ENCODE measurements around the gene WDR89. TPM values are rescaled to one million over a fixed set of nuclear protein-coding genes. Genes with fewer than 3 reads are reported as not detected.

WDR89 gene
- total and polyA plus RNA-seq, 2 donors (not counting 1 experiment from before 2014, with no cell fraction given), result 5.9 to 19.0 TPM

DNA sequence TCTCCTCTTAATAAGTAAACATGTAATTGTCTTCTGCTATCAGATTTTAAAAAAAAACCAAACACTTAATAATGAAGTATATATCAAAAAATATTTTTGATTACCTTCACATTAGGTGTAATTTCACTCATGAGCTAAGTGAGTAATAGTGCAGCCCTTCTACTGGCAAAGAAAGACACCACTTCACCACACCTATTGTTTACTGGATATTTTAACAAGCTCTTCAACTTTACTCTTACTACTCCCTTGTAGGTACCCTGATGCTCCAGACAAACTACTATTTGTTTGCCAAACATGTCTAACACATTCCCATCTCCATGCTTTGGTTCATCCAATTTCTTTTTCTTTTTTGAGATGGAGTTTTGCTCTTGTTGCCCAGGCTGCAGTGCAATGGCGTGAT lies 36.9 kb upstream of the WDR89 start:
- ATAC-seq (ENCODE audit: low read depth) (no peak), DNase-seq (no peak)
- no peaks in the 10 kb centered on the region for H3K27me3 ChIP-seq (replicated peaks in 1 of 4; ENCODE audit: control extremely low read depth in 1 of 4, control insufficient read depth in 3 of 4, insufficient read depth in 4 of 4, low read length in 3 of 4)
- no peak overlapping the region for H3K9ac ChIP-seq (ENCODE audit: low read length)
- H3K4me3 ChIP-seq (ENCODE audit: control extremely low read depth in 1 of 5, extremely low read depth in 1 of 5, insufficient read depth in 1 of 5, low read depth in 2 of 5, low read length in 4 of 5), result no peak overlapping the region
- no peak overlapping the region for H3K4me2 ChIP-seq (replicated peaks; ENCODE audit: low read depth, low read length, poor library complexity, severe bottlenecking)
- H3K27me3 Mint-ChIP-seq, result no peaks in the 10 kb centered on the region
- H3K4me1 Mint-ChIP-seq, result no peaks in the 10 kb centered on the region
- ChIA-PET CTCF (interaction anchor here (0.5 kb wide), 1 partner anchor 26 kb away, joined by 3 read pairs; no protein-coding TSS in a partner anchor), POLR2A (interaction anchor here (0.5 kb wide), 1 partner anchor 24 kb away, joined by 3 read pairs; no protein-coding TSS in a partner anchor)
- H3K4me1 ChIP-seq (ENCODE audit: control insufficient read depth in 2 of 2, insufficient read depth in 2 of 2, low read length in 2 of 2), result no peaks in the 10 kb centered on the region
- no peaks in the 10 kb centered on the region for H4K20me1 ChIP-seq (ENCODE audit: control insufficient read depth, insufficient read depth, low read length, poor library complexity, severe bottlenecking)
- no peak overlapping the region for H3K27ac ChIP-seq (ENCODE audit: low read length in 2 of 2)
- no peak overlapping the region for H3K4me3 Mint-ChIP-seq
- no peaks in the 10 kb centered on the region for H3K79me2 ChIP-seq (ENCODE audit: control insufficient read depth, insufficient read depth, low read length)
- no peak overlapping the region for H2AFZ ChIP-seq (ENCODE audit: insufficient read depth, low read depth, low read length, poor library complexity, severe bottlenecking)
- H3K36me3 ChIP-seq (replicated peaks in 1 of 2; ENCODE audit: control extremely low read depth in 1 of 2, control insufficient read depth in 1 of 2, extremely low read depth in 1 of 2, insufficient read depth in 2 of 2, low read length in 1 of 2), result peaks cover 0 to 34% of the 10 kb centered on the region in 2 experiments
- no peaks in the 10 kb centered on the region for H3K9me3 Mint-ChIP-seq (ENCODE audit: insufficient read depth)
- 83% methylated on average over 1 of the region's 1 CpG for WGBS (ENCODE audit: insufficient coverage)
- H3K27ac Mint-ChIP-seq, result no peak overlapping the region
- TF ChIP-seq EZH2 (IDR thresholded peaks at IDR 0.05; ENCODE audit: borderline replicate concordance, insufficient read depth, low read depth, low read length, poor library complexity, severe bottlenecking) (no peak), CTCF (IDR thresholded peaks at IDR 0.05) (no peak)
- intact Hi-C loops (cut with micrococcal nuclease), result no loop called here
- H3K9me3 ChIP-seq (ENCODE audit: control extremely low read depth in 1 of 3, control insufficient read depth in 2 of 3, insufficient read depth in 1 of 3, low read length in 2 of 3), result no peaks in the 10 kb centered on the region

DNA sequence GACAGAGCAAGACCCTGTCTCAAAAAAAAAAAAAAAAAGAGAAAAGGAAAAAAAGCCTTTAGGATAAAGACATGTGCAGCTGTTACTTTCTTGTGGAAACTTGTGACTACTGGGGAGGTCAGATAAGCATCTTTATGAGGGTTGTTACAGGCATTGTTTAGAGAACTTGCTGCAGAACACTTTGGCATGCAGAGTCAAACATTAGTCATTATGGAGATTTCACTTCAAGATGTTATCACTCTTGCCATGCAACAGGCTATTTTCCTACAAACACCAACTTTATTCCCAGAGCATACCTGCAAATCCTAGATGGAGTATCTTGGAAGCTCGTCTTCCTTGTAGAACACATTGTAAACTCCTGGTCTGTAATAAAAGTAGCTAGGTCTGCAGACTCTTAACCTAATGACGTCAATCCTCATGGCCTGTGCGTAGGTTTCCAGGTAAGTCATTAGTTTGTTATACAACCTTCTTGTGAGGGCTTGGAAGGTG lies 36.3 kb upstream of the WDR89 start:
- no peaks in the 10 kb centered on the region for H3K9me3 Mint-ChIP-seq (ENCODE audit: insufficient read depth)
- H3K9me3 ChIP-seq (ENCODE audit: control extremely low read depth in 1 of 3, control insufficient read depth in 2 of 3, insufficient read depth in 1 of 3, low read length in 2 of 3), result no peaks in the 10 kb centered on the region
- no peak overlapping the region for H3K4me3 Mint-ChIP-seq
- TF ChIP-seq CTCF (IDR thresholded peaks at IDR 0.05) (no peak), EZH2 (IDR thresholded peaks at IDR 0.05; ENCODE audit: borderline replicate concordance, insufficient read depth, low read depth, low read length, poor library complexity, severe bottlenecking) (no peak)
- ATAC-seq (ENCODE audit: low read depth), result no peak
- H2AFZ ChIP-seq (ENCODE audit: insufficient read depth, low read depth, low read length, poor library complexity, severe bottlenecking), result no peak overlapping the region
- no peak overlapping the region for H3K4me3 ChIP-seq (ENCODE audit: control extremely low read depth in 1 of 5, extremely low read depth in 1 of 5, insufficient read depth in 1 of 5, low read depth in 2 of 5, low read length in 4 of 5)
- no peaks in the 10 kb centered on the region for H3K4me1 ChIP-seq (ENCODE audit: control insufficient read depth in 2 of 2, insufficient read depth in 2 of 2, low read length in 2 of 2)
- H3K27ac Mint-ChIP-seq, result no peak overlapping the region
- H3K9ac ChIP-seq (ENCODE audit: low read length), result no peak overlapping the region
- H3K79me2 ChIP-seq (ENCODE audit: control insufficient read depth, insufficient read depth, low read length), result no peaks in the 10 kb centered on the region
- intact Hi-C loops (cut with micrococcal nuclease), result no loop called here
- no peaks in the 10 kb centered on the region for H4K20me1 ChIP-seq (ENCODE audit: control insufficient read depth, insufficient read depth, low read length, poor library complexity, severe bottlenecking)
- H3K4me2 ChIP-seq (replicated peaks; ENCODE audit: low read depth, low read length, poor library complexity, severe bottlenecking), result no peak overlapping the region
- H3K27me3 ChIP-seq (replicated peaks in 1 of 4; ENCODE audit: control extremely low read depth in 1 of 4, control insufficient read depth in 3 of 4, insufficient read depth in 4 of 4, low read length in 3 of 4), result no peaks in the 10 kb centered on the region
- no peak for DNase-seq
- POLR2A ChIA-PET, result interaction anchor here (0.5 kb wide), 1 partner anchor 24 kb away, joined by 3 read pairs; no protein-coding TSS in a partner anchor
- H3K4me1 Mint-ChIP-seq, result no peaks in the 10 kb centered on the region
- H3K27ac ChIP-seq (ENCODE audit: low read length in 2 of 2), result no peak overlapping the region
- peaks cover 0 to 29% of the 10 kb centered on the region in 2 experiments for H3K36me3 ChIP-seq (replicated peaks in 1 of 2; ENCODE audit: control extremely low read depth in 1 of 2, control insufficient read depth in 1 of 2, extremely low read depth in 1 of 2, insufficient read depth in 2 of 2, low read length in 1 of 2)
- CTCF ChIA-PET, result interaction anchor here (0.5 to 0.8 kb wide), 2 partner anchors 15 to 26 kb away, joined by 3 read pairs; no protein-coding TSS in a partner anchor
- H3K27me3 Mint-ChIP-seq, result no peaks in the 10 kb centered on the region
- no CpG with 5 or more reads among the region's 3 CpGs for WGBS (ENCODE audit: insufficient coverage)
